ENCODE measurements around the gene ACBD3.

The ACBD3 gene

GRCh38 chr1:226110249-226111097, 76.1 kb downstream of the ACBD3 start:
- in situ Hi-C loops (cut with HindIII; ENCODE audit: low pct_ligation_motif_present, low sequenced_read_pairs), result no loop called here
- no peak for DNase-seq
- Histone ChIP-seq H3K36me3 (replicated peaks) (no peaks in the 10 kb centered on the region), H3K27me3 (replicated peaks) (no peaks in the 10 kb centered on the region), H3K4me3 (ENCODE audit: low read depth, low read length) (peak overlapping the region; percentile 58), H3K27ac (peak overlapping the region; percentile 68)
- no peak for TF ChIP-seq CTCF (IDR thresholded peaks at IDR 0.05; ENCODE audit: low read depth, low read length, missing control alignments)

- DNase-seq, result peak; percentile 72
- H3K27me3 ChIP-seq (replicated peaks), result no peaks in the 10 kb centered on the region
- in situ Hi-C loops (cut with HindIII; ENCODE audit: low pct_ligation_motif_present, low sequenced_read_pairs), result no loop called here
- peak overlapping the region; percentile 58 for H3K4me3 ChIP-seq (ENCODE audit: low read depth, low read length)
- H3K36me3 ChIP-seq (replicated peaks), result no peaks in the 10 kb centered on the region
- TF ChIP-seq CTCF (IDR thresholded peaks at IDR 0.05; ENCODE audit: low read depth, low read length, missing control alignments), result peak; percentile 8
- peak overlapping the region; percentile 74 for H3K27ac ChIP-seq
Observed at GRCh38 chr1:226109829-226110248, 76.7 kb downstream of the ACBD3 start.

- no peaks in the 10 kb centered on the region for H3K36me3 ChIP-seq (replicated peaks)
- in situ Hi-C loops (cut with HindIII; ENCODE audit: low pct_ligation_motif_present, low sequenced_read_pairs), result no loop called here
- no peak for TF ChIP-seq CTCF (IDR thresholded peaks at IDR 0.05; ENCODE audit: low read depth, low read length, missing control alignments)
- H3K4me3 ChIP-seq (ENCODE audit: low read depth, low read length), result peak overlapping the region; percentile 58
- DNase-seq, result peak; percentile 56
- H3K27ac ChIP-seq, result peak overlapping the region; percentile 74
- no peaks in the 10 kb centered on the region for H3K27me3 ChIP-seq (replicated peaks)
Observed at GRCh38 chr1:226108935-226109828, 77.4 kb downstream of the ACBD3 start.

GRCh38 chr1:226107471-226108460, 78.8 kb downstream of the ACBD3 start:
- no peak for DNase-seq
- in situ Hi-C loops (cut with HindIII; ENCODE audit: low pct_ligation_motif_present, low sequenced_read_pairs), result no loop called here
- H3K36me3 ChIP-seq (replicated peaks), result no peaks in the 10 kb centered on the region
- H3K4me3 ChIP-seq (ENCODE audit: low read depth, low read length), result no peak overlapping the region
- no peak for TF ChIP-seq CTCF (IDR thresholded peaks at IDR 0.05; ENCODE audit: low read depth, low read length, missing control alignments)
- no peak overlapping the region for H3K27ac ChIP-seq
- no peaks in the 10 kb centered on the region for H3K27me3 ChIP-seq (replicated peaks)

- in situ Hi-C loops (cut with HindIII; ENCODE audit: low pct_ligation_motif_present, low sequenced_read_pairs), result no loop called here
- peak; percentile 15 for DNase-seq
- H3K27ac ChIP-seq, result no peak overlapping the region
- no peaks in the 10 kb centered on the region for H3K36me3 ChIP-seq (replicated peaks)
- no peak overlapping the region for H3K4me3 ChIP-seq (ENCODE audit: low read depth, low read length)
- TF ChIP-seq CTCF (IDR thresholded peaks at IDR 0.05; ENCODE audit: low read depth, low read length, missing control alignments), result no peak
- no peaks in the 10 kb centered on the region for H3K27me3 ChIP-seq (replicated peaks)
Observed at GRCh38 chr1:226104671-226105121, 81.8 kb downstream of the ACBD3 start.
